Calu3 (cell line): Measurements from ENCODE around the gene IL1RAPL2. TPM values are rescaled to one million over a fixed set of nuclear protein-coding genes. Genes with fewer than 3 reads are reported as not detected.
"Not testable (repeated sequence)": the region's sequence is repeated elsewhere in the genome, so short reads cannot be mapped to it uniquely, and the experiment has no call there.

ENCODE experiments used
- BruUV-seq: library from RNA; stranded (reverse); fragments of 400-500 nt; replicated peaks from 2 replicates; lab custom pipeline; 2021; lab: Mats Ljungman, UMichigan
- CTCF ChIA-PET: fragments of 300-600 bp; sonication (Branson Sonifier 250); formaldehyde crosslinking; loops from one replicate; lab custom pipeline; 2022; ENCODE audit warnings: antibody characterized with exemption; lab: Charles Lee
- DNase-seq: peaks from one replicate; pipeline ENCODE4 v3.0.0; 2022
- H3K27ac Mint-ChIP-seq: one replicate; pipeline ENCODE4 v1.8.0; 2022; ENCODE audit warnings: mixed read lengths; ENCODE audit not compliant: unreplicated experiment
- H3K27me3 Mint-ChIP-seq: one replicate; pipeline ENCODE4 v1.8.0; 2022; ENCODE audit warnings: mixed read lengths; ENCODE audit not compliant: unreplicated experiment
- H3K36me3 Mint-ChIP-seq: one replicate; pipeline ENCODE4 v1.8.0; 2022; ENCODE audit warnings: mild to moderate bottlenecking, moderate library complexity, mixed read lengths; ENCODE audit not compliant: insufficient read depth, unreplicated experiment
- H3K4me1 Mint-ChIP-seq: one replicate; pipeline ENCODE4 v1.8.0; 2022; ENCODE audit warnings: mild to moderate bottlenecking, low read depth, mixed read lengths; ENCODE audit not compliant: unreplicated experiment
- H3K4me3 Mint-ChIP-seq: one replicate; pipeline ENCODE4 v1.8.0; 2022; ENCODE audit warnings: mild to moderate bottlenecking, low read depth, moderate library complexity, mixed read lengths; ENCODE audit not compliant: unreplicated experiment
- H3K9me3 Mint-ChIP-seq: one replicate; pipeline ENCODE4 v1.8.0; 2022; ENCODE audit warnings: low read depth, mixed read lengths; ENCODE audit not compliant: unreplicated experiment
- intact Hi-C: fragments of 100-400 bp; cut with micrococcal nuclease; formaldehyde crosslinking; loops from one replicate; pipeline ENCODE4 v1.10.0; 2022; ENCODE audit not compliant: unreplicated experiment
- total RNA-seq: library from RNA; stranded (reverse); gene quantifications from 2 replicates; pipeline ENCODE4 v1.2.3, GENCODE V29; 2022
- TF ChIP-seq, protein P1 (sequence below): fragments of 200-600 bp; IDR thresholded peaks from one replicate; pipeline ENCODE4 v1.8.0; 2022; ENCODE audit warnings: antibody characterized with exemption; ENCODE audit not compliant: unreplicated experiment

IL1RAPL2 gene
- total RNA-seq, 1 experiment from 2014 or later: not detected

GRCh38 chrX:105228602-105229001, 662.6 kb downstream of the IL1RAPL2 start:
- TF ChIP-seq, protein P1, sequence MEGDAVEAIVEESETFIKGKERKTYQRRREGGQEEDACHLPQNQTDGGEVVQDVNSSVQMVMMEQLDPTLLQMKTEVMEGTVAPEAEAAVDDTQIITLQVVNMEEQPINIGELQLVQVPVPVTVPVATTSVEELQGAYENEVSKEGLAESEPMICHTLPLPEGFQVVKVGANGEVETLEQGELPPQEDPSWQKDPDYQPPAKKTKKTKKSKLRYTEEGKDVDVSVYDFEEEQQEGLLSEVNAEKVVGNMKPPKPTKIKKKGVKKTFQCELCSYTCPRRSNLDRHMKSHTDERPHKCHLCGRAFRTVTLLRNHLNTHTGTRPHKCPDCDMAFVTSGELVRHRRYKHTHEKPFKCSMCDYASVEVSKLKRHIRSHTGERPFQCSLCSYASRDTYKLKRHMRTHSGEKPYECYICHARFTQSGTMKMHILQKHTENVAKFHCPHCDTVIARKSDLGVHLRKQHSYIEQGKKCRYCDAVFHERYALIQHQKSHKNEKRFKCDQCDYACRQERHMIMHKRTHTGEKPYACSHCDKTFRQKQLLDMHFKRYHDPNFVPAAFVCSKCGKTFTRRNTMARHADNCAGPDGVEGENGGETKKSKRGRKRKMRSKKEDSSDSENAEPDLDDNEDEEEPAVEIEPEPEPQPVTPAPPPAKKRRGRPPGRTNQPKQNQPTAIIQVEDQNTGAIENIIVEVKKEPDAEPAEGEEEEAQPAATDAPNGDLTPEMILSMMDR: no peak
- intact Hi-C loops: no loop called here
- Mint-ChIP-seq H3K4me1 (no peaks in the 10 kb centered on the region), H3K4me3 (no peak overlapping the region), H3K9me3 (peaks cover 14% of the 10 kb centered on the region), H3K27ac (no peak overlapping the region), H3K27me3 (no peaks in the 10 kb centered on the region), H3K36me3 (no peaks in the 10 kb centered on the region)
- DNase-seq: no peak
- CTCF ChIA-PET: no interaction called here
- BruUV-seq: no TSS peak

DNA sequence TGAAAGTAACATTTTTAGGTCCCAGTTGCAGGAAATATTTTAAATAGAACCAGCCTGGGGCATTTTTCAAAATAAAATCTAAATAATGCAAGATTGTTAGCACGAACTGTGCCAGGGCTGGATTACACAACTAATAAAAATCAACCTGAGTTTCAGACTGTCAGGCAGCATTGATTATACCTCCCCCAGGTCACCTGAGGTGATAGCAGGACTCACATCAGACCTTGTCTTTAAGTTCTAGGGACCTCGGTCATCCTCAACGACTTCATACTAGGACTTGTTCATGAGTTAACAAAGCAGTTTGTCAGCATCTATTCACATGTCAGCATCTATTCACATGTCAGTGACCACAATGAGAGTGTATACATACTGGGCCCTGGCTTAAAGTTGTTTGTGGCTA, 663.1 kb downstream of the IL1RAPL2 start:
- Mint-ChIP-seq H3K27ac (no peak overlapping the region), H3K4me1 (no peaks in the 10 kb centered on the region), H3K4me3 (no peak overlapping the region), H3K9me3 (peaks cover 10% of the 10 kb centered on the region), H3K27me3 (no peaks in the 10 kb centered on the region), H3K36me3 (no peaks in the 10 kb centered on the region)
- CTCF ChIA-PET: no interaction called here
- TF ChIP-seq, protein P1: no peak
- no TSS peak for BruUV-seq
- no peak for DNase-seq
- intact Hi-C loops: no loop called here

DNA sequence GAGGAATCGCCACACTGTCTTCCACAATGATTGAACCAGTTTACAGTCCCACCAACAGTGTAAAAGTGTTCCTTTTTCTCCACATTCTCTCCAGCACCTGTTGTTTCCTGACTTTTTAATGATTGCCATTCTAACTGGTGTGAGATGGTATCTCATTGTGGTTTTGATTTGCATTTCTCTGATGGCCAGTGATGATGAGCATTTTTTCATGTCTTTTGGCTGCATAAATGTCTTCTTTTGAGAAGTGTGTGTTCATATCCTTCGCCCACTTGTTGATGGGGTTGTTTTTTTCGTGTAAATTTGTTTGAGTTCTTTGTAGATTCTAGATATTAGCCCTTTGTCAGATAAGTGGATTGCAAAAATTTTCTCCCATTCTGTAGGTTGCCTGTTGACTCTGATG, 671.4 kb downstream of the IL1RAPL2 start:
- BruUV-seq, intact Hi-C loops, CTCF ChIA-PET, H3K27ac Mint-ChIP-seq, H3K4me3 Mint-ChIP-seq, H3K4me1 Mint-ChIP-seq, H3K9me3 Mint-ChIP-seq, H3K36me3 Mint-ChIP-seq, H3K27me3 Mint-ChIP-seq, DNase-seq: not testable (repeated sequence)

- H3K4me1 Mint-ChIP-seq: no peaks in the 10 kb centered on the region
- no peak overlapping the region for H3K27ac Mint-ChIP-seq
- CTCF ChIA-PET: no interaction called here
These were observed 675.1 kb downstream of the IL1RAPL2 start for GRCh38 chrX:105241056-105241455.

More at GRCh38 chrX:105241056-105241455, 675.1 kb downstream of the IL1RAPL2 start:
- TF ChIP-seq, protein P1: no peak
- Mint-ChIP-seq H3K36me3 (no peaks in the 10 kb centered on the region), H3K9me3 (peaks cover 5% of the 10 kb centered on the region), H3K4me3 (no peak overlapping the region), H3K27me3 (no peaks in the 10 kb centered on the region)
- intact Hi-C loops: no loop called here
- BruUV-seq: no TSS peak
- no peak for DNase-seq
